GM21737 (cell line): ENCODE results near the gene PIR.

Experiments used
- ATAC-seq: cut with Tn5 transposase; IDR thresholded peaks from one replicate; pipeline ENCODE4 v1.9.1; 2021; ENCODE audit warnings: mild to moderate bottlenecking, moderate library complexity; ENCODE audit not compliant: unreplicated experiment

Gene PIR

DNA sequence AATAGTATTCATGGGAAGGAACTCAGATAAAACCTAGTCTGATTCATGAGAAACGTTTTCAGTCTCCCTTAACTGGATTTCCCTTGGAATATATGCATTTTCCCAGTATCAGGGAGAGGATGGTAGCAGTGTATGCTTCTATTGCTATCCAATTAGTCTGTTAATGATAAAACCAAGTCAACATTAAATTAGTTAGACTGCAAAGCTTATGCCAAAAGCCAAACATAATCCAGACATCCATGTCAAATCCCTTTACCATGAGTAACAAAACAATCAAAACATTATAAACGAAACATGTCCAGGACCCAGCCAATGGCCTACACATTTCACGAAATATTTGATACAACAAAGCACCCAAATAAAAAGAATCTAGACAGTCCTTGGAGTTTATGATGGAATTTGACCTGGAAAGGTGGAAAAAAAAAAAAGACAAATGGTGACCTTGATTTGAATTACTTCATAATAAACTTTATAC is 74.4 kb downstream of the PIR start:
- ATAC-seq = no peak

DNA sequence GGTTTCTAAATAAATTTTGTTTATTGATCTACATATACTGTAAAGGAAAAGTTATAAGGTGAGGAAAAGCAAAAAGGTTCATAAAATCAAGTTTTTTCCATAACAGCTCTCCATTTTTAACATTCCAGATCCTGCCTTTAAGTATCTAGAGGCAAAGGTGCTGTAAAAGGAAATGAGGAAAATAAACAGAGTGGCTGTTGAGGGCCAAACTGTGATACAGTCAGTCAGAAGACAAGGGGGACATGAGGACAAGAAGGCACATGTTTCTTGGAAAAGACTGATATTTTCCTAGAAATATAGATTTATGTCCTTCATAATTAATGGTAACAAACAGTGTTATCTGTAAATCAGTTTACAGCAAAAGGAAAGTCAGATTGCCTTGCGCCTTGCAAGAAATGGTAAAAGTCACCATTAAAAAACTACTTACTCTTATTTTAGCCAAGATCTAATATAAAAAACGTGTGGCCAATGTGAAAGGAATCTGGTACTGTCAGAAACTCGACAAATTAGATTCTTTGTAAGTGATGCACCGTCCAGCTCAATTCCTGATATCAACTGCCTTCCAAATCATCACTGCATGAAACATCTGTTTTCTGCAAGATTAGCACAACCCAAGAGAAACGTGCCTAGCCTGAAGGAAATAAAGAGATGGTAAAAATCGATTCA is 75.0 kb downstream of the PIR start:
- no peak for ATAC-seq

DNA sequence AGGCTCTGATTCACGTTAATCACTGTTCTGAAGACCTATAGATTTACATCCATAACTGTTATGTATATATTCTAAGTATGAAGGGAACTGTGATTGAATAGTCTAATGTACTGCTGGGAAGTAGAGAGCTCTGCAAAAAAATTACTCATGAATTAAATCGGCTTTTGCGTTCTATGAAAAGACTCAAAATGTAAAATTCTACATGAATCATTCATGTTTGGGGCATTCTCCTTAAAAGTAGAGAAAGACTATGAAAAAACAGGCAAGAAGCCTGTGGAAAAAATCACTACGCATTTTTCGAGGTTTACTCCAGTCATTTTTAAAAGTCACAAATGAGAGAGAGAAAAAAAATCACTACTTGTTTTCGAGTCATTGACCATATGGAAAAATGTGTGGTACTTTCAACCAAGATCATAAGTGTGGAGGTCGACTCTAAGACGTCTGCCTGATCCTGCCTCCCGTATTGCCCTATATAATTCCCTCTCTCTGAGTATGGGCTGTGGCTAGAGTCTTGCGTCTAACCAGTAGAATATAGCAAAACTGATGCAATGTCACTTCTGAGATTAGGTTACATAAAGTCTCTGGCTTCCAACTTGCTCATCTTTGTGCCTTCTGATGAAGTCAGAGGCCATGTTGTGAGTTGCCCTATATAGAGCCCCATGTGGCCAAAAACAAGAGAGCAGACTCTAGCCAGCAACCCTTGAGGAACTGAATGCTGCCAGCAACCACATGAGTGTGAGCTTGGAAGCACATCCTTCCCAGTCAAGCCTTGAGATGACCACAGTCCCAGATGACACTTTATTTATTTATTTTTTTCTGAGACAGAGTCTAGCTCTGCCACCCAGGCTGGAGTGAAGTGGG is 76.8 kb downstream of the PIR start:
- no peak for ATAC-seq

DNA sequence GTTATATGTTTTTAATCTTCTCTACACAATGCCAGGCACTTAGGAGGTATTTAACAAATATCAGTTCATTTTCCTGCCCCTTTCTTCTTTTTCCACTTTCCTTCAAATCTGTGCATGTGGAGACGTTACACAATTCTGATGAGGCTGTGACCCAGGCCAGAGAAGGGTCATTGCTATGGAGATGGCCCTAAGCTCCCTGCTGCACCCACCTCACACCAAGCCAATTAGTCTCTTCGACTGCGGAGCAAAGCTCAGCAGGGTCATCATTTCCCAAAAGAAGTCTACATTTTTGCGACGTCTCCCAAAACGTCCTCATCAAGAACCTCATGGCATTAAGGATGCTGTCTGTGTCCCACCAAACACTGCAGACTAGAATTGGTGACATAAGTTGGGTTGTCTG is 80.0 kb downstream of the PIR start:
- no peak for ATAC-seq

DNA sequence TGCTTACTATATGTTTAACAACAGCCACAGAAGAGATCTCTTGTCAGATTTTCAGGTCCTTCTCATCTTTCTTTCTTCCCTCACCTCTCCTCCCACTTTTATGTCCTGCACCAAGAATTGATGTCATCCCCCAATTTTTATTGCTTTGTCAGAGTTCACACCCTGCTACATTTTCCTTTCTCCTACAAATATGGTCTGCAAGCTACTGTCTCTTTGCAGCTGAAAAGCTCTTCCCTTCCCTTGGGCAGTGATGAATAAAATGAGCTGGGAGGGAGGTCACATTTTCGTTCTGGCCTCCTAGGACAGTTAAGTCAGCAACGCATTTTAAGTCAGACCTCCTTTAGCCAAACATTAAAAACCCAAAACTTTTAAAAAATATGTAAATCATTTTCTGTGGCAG is 82.2 kb downstream of the PIR start:
- no peak for ATAC-seq

DNA sequence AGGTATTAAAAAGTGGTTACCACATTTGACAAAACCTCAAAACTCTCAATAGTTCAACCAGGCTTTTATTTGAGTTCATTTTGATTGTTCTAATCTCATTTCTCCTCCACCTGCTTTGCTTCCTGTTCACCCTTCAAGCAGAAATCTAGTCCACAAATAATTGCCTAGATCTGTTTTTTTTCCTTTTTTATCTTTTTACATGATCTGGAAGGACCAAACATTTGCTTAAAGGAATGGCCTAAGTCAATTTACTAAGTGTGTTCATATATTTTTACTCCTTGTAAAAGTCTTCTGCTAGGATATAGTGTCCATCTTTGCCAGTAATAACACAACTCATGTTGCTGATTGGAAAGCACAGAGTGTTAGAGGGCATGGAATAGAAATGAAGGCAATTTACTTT is 82.7 kb downstream of the PIR start:
- ATAC-seq = no peak

DNA sequence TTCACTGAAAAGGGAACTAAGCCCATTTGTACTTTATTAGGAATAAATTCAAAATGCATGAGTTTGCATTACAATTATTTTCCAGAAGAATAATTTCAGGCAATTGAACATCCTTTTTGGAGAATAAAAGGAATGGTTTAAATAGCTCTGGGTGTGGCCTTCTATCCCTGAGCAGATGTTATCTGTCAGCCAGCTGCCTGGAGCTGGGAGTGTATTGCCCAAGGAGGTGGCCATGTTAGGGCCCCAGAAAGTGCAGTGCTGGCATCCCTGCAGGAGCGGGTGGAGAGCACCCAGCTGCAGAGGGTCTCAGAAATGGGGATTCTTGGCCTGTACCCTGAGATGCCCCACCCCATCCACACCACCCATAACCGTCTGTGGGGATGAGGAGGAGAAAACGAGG is 87.3 kb downstream of the PIR start:
- ATAC-seq = no peak

DNA sequence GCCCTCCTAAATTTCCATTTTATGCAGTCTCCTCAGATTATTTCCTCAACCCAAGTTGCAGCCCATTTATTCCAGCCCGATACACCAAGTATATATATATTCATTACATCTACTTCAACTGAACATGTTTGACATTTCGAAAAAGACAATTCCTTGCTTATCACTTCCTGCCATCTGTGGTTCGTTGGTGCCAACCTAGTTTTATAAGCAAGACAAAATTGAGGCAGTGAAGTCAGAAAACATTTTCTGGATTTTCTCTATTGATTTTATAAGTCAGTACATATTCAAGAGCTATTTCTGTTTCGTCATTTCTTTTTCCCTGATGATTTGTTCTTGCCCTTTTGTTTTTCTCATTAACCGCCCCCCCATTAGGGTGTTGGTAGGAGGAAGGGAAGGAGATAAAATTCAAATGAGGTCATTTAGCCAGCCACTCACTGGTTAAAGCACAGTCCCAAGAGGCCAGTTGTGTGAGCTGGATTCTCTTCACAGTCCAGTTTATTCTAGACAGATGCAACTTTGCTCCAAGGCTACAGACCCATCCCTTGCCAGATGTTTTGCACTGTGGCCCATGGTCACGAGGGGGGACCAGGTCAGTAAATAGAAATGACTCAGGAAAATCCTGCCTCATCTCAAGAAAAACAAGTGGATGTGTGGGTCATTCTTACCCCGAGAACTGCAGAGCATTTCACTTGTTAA is 88.6 kb downstream of the PIR start:
- ATAC-seq = no peak

DNA sequence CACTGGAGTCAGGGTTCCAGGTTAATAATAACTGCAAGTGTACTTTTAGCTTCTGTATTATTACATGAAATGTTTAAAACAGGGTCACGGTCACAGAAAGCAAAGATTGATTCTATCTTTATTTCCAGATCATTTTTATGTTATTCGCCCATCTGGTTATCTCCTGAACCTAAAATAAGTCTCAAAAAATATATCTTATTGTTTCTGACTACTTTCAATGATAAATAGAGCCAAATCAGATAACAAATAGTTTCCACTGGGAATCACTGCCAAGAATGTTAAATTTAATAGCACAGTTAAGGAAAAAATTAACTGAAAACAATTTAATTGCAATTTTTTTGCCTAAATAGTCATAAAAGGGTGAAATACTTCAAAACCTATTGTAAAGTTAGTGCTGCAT is 91.8 kb downstream of the PIR start:
- ATAC-seq = no peak

DNA sequence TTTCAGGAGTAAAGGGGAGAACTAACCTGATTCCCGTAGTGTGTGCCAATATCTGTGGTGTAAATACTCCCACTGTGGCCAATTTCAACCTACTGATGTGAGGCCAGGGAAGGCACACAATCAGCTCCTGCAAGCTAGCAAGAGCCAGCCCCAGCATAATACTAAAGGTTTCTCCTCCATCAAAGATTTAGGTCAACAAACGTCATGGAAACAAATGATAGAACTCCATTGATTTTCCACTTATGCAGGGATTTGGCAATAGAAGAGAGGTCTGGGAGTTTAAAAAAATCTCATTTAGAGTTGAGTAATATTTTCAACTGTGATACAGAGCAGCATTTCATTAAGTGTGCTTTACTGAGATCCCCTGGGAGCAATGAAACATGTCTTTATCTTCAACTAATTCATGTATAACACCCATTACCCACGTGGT is 93.2 kb downstream of the PIR start:
- no peak for ATAC-seq

DNA sequence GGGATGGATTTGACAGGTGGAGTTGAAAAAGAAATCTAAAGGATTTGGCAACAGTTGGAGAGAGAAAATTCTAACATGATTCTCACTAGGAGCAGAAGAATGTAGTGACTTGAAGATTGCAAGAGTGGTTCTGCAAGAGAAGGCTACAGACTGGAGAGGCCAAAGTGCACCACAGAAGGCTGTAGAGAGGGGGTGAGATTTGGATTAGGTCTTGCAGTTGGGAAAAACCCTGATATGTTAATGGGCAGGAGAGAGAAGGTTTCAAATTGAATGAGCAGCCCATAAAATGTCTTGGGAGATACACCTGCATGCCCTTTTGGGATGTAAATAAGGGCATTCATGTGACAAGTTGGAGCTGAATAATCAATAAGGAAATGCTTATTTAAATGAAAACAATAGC is 94.3 kb downstream of the PIR start:
- ATAC-seq = no peak

DNA sequence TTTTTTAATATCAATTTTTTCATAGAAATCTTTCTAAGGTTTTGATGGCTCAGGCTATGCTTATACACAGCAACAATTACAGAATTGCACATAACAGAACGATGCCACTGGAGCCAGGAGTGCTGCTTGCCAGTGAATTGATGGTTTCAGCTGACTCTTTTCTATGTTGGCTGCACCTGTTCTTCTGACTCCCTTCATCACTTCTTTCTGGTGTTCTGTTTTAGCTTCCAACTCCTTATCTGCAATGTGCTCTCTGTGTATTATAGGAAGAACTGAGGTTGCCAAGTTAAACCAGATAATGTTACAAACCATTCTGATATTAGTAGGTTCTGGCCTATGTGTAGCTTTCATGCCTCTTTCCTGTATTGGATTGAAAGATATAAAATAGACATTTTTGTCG is 97.3 kb downstream of the PIR start:
- ATAC-seq = no peak

DNA sequence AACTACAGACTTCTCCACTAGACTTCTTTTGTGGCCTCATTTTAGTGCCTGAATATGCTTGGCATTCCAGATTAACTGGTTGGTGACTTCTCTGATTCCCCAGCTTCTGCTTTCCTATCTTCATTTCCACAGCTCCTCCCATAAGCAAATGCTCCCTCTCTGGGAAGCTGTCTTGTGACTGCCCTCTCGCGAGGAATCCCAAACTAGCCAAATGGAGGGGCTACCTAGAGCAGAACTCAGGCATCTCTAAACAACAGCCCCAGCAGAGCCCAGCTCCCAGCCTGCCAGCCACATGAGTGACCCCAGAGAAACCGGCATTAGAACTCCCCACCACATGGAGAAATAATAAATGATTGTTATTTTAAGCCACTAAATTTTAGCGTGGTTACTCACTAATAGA is 101.3 kb downstream of the PIR start:
- no peak for ATAC-seq

DNA sequence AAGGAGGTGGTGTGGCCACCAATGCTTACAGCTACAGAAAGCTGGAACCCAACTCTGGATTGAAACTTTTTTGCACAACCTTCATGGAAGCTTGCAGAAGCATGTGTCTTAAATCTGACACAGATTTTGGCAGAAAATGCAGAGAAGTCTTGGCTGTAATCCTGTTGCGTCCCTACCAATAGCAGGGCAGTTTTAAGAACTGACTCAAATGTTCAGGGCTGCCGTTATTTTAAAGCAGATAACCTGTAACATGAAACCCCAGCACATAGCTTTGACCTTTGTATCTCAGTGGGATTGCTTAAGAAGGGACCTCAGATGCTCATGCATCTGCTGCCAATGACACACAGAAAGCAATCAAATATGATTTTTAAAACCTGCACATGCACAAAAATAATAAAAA is 108.8 kb downstream of the PIR start, which contains the start of gene VEGFD:
VEGFD (minus strand) TSS at position 110 of the 400 bp plus-strand sequence. CDS start 467 bp downstream, outside the sequence.
- no peak for ATAC-seq

DNA sequence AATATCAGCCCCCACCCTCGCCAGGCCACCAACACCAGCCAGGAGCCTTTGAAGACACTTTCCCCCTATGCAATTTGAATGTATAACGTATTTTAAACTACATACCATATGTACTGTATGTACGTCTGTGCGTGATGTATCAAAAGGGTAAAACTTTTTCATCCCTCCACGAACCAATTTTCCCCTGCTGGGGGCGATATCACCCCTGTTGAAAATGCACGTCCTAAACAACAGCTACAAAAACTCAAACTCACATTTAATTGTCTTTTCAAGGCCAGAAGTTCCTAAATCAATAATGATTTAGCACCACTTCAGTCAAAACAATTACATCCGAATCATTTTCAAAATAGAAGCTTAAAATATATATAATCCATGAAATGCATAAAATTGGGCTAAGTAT is 110.3 kb downstream of the PIR start:
- ATAC-seq = no peak

DNA sequence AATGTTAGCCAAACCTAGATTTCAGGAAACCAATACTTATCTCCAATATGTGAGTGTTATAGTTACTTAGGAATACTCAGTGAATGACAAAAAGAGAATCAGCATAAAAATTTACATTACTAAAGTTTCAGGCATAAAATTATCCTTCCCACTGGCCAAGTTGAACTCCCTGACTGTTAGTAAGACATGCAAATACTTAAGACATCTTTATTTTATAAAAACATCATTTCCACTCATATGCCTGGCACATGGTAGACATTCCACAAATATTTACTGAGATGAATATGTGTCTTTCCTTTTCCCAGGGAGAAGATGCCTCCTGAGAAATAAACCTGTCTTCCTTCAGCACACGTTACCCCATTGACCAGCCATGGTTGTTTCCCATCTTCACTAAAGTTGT is 116.2 kb downstream of the PIR start:
- ATAC-seq = no peak

DNA sequence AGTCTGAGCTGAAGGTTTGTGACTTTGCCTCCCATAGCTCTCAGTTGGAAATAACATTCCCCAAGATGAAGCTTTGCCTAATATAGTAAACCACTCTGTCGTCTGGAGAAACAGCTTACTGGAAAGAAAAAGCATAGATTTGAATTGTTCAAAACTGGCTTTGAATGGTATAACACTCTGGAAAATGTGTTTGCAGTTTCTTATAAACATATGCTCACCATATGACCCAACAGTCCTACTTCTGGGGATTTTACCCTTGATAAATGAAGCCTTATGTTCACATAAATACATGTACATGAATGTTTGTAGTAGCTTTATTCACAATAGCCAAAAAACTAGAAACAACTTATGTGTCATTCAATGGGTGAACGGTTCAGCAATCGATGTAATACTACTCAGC is 119.2 kb downstream of the PIR start:
- no peak for ATAC-seq

DNA sequence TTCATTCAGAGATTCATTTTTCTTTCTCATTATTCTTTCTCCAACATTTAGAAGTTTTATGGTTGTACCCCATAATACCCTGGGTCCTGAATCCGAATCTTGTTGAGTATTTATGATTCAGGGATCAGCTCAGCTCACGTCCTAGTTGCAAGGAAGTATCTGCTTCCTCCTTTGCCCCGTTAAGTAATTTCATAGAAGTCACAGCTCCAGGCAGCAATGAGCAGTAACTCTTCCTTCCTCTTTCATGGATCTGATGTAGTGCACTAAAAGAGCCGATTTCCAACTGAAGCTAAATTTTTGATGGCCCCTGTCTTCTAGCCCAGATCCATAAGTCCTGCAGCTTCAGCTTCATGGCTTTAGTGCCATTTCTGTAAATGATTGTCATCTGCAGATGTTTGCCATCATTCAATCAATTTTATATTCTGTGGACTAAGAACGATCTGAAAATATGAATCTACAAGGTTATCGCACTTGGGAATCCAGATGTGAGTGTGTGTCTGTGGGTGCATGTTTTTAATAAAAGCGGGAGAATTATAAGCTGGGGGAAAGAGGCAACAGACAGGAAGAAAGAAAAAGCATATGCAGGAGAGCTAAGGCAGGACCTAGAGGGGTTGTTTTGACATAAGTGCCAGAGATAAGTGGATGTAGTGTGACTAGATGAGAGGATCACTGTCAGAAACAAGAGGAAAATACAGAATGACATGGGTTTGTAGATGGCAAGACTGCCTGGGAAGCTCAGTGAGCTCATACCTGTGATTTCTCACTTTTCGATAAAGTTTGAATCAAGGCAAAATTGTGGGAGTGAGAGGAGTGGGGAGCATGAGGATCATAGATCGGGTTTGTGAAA is 126.4 kb downstream of the PIR start:
- no peak for ATAC-seq

DNA sequence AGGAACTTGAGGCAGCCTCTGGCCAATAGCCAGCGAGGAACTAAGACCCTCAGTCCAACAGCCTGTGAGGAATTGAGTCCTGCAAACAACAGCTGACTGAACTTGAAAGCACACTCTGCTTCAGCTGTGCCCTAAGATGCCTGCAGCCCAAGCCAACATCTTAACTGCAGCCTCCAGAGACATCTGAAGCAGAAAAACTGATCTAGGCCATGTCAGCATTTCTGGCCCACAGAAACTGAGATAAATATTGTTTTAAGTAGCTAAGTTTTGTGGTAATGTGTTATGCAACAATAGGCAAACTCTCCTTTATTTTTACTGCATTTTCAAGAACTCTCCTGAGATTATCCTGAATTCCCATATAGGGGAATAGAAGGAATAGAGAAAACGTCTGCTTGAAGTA is 133.4 kb downstream of the PIR start:
- no peak for ATAC-seq

DNA sequence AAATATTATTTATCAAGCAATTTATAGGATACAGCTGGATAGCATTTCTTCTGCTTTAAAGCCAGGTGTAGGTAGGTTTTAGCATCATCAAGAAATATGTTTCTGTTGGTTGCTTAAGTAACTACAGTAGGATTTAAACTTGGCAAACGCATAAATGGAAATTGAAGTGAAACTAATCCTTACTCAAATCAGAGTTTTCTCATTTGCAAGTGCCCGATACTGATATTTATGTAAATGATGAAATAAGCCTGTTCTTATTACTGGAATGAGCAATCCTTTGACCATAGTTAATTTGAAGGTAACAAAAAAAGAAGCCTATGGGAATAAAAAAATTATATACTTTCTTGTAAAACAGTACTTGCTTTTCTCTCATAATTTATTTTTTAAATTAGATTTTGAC is 134.6 kb downstream of the PIR start:
- no peak for ATAC-seq

DNA sequence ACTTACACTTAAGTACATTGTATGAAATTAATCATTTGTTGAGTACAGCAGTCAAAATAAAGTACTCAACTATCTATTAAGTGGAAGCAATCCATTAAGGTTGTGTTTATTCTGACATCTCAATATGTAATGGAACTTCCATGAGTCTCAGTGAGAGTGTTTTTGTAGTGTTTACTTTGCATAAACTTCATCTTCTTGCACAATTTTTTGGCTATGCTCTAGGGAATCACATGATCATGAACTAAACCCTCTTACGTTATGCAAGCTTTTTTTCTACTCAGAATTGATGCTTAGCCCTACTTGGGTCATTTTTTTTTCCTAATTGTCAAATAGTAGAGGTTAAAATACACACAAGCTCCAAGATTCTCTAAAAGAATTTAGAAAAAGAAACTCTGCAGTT is 136.7 kb downstream of the PIR start:
- ATAC-seq = no peak
